Gastroesophageal sphincter (tissue), 3 donors: ENCODE results near the gene TMED5.

Experiments used
- EP300 ChIP-seq: sonication (generic); formaldehyde crosslinking; IDR thresholded peaks from one replicate; pipeline ENCODE4 v1.6.1; 2017; ENCODE audit warnings: antibody characterized with exemption, mild to moderate bottlenecking
- POLR2AphosphoS5 ChIP-seq: sonication (generic); formaldehyde crosslinking; IDR thresholded peaks from one replicate; pipeline ENCODE4 v1.6.1; 2017; ENCODE audit warnings: antibody characterized with exemption
- TF ChIP-seq, protein P1 (sequence below), 4 experiments: fragments of 200-600 bp in 2 of 4; fragments of 450-650 bp in 2 of 4; sonication (generic) in 1 of 4; IDR thresholded peaks; one replicate each; pipeline ENCODE4 v1.5.1; 2017 to 2019; ENCODE audit warnings: antibody characterized with exemption in 4 of 4, mild to moderate bottlenecking in 2 of 4, moderate library complexity in 2 of 4

DNA sequence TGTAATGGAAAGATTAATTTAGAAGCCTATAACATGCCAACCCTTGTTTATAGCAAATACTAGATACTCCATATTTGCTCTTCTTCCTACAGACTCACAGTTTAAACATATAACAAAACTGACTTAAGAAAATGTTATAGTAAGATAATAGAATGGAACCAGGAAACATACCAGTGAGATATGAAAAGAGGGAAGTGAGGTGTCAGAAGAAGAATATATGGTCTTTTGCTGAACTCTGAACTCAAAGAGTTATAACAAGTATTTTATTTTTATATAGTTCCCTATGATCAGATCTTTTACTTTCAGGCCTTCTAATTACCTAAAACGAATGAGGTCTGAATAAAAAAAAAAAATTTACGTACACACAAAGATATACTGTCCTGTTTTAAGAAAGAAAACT lies 20.9 kb downstream of the TMED5 start:
- TF ChIP-seq, protein P1, sequence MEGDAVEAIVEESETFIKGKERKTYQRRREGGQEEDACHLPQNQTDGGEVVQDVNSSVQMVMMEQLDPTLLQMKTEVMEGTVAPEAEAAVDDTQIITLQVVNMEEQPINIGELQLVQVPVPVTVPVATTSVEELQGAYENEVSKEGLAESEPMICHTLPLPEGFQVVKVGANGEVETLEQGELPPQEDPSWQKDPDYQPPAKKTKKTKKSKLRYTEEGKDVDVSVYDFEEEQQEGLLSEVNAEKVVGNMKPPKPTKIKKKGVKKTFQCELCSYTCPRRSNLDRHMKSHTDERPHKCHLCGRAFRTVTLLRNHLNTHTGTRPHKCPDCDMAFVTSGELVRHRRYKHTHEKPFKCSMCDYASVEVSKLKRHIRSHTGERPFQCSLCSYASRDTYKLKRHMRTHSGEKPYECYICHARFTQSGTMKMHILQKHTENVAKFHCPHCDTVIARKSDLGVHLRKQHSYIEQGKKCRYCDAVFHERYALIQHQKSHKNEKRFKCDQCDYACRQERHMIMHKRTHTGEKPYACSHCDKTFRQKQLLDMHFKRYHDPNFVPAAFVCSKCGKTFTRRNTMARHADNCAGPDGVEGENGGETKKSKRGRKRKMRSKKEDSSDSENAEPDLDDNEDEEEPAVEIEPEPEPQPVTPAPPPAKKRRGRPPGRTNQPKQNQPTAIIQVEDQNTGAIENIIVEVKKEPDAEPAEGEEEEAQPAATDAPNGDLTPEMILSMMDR (IDR thresholded peaks at IDR 0.05), result no peak
- TF ChIP-seq POLR2AphosphoS5 (no peak), EP300 (no peak)
